ENCODE results near the gene ZNF592. TPM values are rescaled to one million over a fixed set of nuclear protein-coding genes. Genes with fewer than 3 reads are reported as not detected.

Gene ZNF592
- total and polyA plus RNA-seq, 12 donors: 8.2 to 26.9 (median 20.5) TPM

- Histone ChIP-seq H3K4me1 (peaks cover 21 to 96% (median 68%) of the 10 kb centered on the region in 9 donors), H3K4me3 (no peak overlapping the region), H3K9me3 (no peaks in the 10 kb centered on the region), H3K27ac (no peak overlapping the region), H3K27me3 (no peaks in the 10 kb centered on the region), H3K36me3 (peaks cover 0 to 14% (median 0%) of the 10 kb centered on the region in 9 donors)
- ATAC-seq (no peak), DNase-seq (no peak)
- TF ChIP-seq CTCF (IDR thresholded peaks at IDR 0.05): no peak
- WGBS, 2 donors: 95 to 100% methylated on average over 1 of the region's 1 CpG
- intact Hi-C loops (cut with DNase I): loop anchor here in 1 of 10 donors (10.0 kb wide), 1 partner anchor 45 kb away; the partner anchor contains the start of gene SEC11A
These were observed 11.8 kb downstream of the ZNF592 start for GRCh38 chr15:84760219-84760618.

- intact Hi-C loops (cut with DNase I): loop anchor here in 1 of 10 donors (10.0 kb wide), 1 partner anchor 47 kb away; the partner anchor contains the start of gene SEC11A
- 21 to 34% methylated on average over 4 of the region's 4 CpGs for WGBS, 2 donors
- Histone ChIP-seq H3K36me3 (peaks cover 0 to 26% (median 11%) of the 10 kb centered on the region in 9 donors), H3K4me3 (no peak overlapping the region), H3K27me3 (no peaks in the 10 kb centered on the region), H3K9me3 (no peaks in the 10 kb centered on the region), H3K4me1 (peaks cover 21 to 81% (median 61%) of the 10 kb centered on the region in 9 donors), H3K27ac (peak overlapping the region in 2 of 10 donors; percentile 37 to 50)
- DNase-seq (no peak), ATAC-seq (no peak)
- TF ChIP-seq CTCF (IDR thresholded peaks at IDR 0.05): no peak
These were observed 13.3 kb downstream of the ZNF592 start for GRCh38 chr15:84761607-84762131.

GRCh38 chr15:84762840-84763572 lies 14.6 kb downstream of the ZNF592 start:
- DNase-seq (no peak), ATAC-seq (peak in 1 of 8 donors; percentile 30)
- TF ChIP-seq CTCF (IDR thresholded peaks at IDR 0.05): no peak
- Histone ChIP-seq H3K27ac (peak overlapping the region in 1 of 10 donors; percentile 50), H3K4me1 (peaks cover 19 to 71% (median 57%) of the 10 kb centered on the region in 9 donors), H3K4me3 (no peak overlapping the region), H3K27me3 (no peaks in the 10 kb centered on the region), H3K9me3 (no peaks in the 10 kb centered on the region), H3K36me3 (peaks cover 0 to 37% (median 11%) of the 10 kb centered on the region in 9 donors)
- intact Hi-C loops (cut with DNase I): loop anchor here in 1 of 10 donors (10.0 kb wide), 1 partner anchor 48 kb away; the partner anchor contains the start of gene SEC11A
- WGBS, 2 donors: 90 to 91% methylated on average over 3 of the region's 3 CpGs

- no peaks in the 10 kb centered on the region for H3K27me3 ChIP-seq
- DNase-seq (no peak), ATAC-seq (no peak)
- H3K27ac ChIP-seq: no peak overlapping the region
- H3K36me3 ChIP-seq: peaks cover 0 to 52% (median 19%) of the 10 kb centered on the region in 9 donors
- no peaks in the 10 kb centered on the region for H3K9me3 ChIP-seq
- TF ChIP-seq CTCF (IDR thresholded peaks at IDR 0.05): no peak
- intact Hi-C loops (cut with DNase I): loop anchor here in 1 of 10 donors (10.0 kb wide), 1 partner anchor 50 kb away; the partner anchor contains the start of gene SEC11A
- 89 to 90% methylated on average over 3 of the region's 3 CpGs for WGBS, 2 donors
- peaks cover 19 to 55% (median 48%) of the 10 kb centered on the region in 9 donors for H3K4me1 ChIP-seq
- H3K4me3 ChIP-seq: no peak overlapping the region
These were observed 16.2 kb downstream of the ZNF592 start for GRCh38 chr15:84764585-84764984.

Measured in heart right ventricle (tissue), 16 donors.